Measurements from ENCODE around the gene PAX2.
"Not testable (repeated sequence)": the region's sequence is repeated elsewhere in the genome, so short reads cannot be mapped to it uniquely, and the experiment has no call there.

PAX2 gene

GRCh38 chr10:100744987-100745881 lies at the start of gene PAX2:
TSS of gene PAX2 (plus strand) at chr10:100745582. CDS start at chr10:100746261, 679 bp downstream.
- no peak for DNase-seq

DNA sequence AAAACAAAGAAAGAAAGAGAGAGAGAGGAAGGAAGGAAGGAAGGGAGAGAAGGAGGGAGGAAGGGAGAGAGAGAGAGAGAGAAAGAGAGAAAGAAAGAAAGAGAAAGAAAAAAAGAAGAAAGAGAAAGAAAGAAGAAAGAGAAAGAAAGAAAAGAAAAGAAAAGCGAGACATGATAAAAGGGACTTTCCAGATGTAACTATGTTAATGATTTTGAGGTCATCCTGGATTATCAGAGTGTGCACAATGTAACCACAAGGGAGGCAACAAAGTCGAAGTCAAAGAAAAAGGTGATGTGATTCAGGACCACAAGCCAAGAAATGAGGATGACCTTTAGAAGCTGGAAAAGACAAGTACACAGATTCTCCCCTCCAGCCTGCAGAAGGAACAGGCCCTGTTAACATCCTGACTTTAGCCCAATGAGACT lies 48.9 kb upstream of the PAX2 start:
- DNase-seq, result no peak

DNA sequence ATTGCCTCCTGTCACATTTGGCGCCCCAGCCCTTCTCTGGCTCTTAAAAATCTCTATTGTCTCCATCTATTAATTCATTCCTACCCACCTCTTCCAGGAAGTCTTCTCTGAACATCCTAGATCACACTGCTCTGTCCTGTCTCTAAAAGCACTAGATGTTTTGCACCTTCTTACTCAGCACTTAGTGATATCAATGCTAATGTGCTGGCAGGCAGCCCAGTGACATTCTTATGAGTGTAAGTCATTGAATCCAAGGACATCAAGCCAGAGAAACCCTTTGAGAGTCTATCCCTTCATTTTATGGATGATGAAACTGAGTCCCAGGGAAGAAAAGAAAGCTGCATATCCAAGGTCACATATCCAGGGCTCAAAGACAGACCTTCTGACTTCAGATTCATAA lies 48.3 kb upstream of the PAX2 start:
- DNase-seq, result no peak

DNA sequence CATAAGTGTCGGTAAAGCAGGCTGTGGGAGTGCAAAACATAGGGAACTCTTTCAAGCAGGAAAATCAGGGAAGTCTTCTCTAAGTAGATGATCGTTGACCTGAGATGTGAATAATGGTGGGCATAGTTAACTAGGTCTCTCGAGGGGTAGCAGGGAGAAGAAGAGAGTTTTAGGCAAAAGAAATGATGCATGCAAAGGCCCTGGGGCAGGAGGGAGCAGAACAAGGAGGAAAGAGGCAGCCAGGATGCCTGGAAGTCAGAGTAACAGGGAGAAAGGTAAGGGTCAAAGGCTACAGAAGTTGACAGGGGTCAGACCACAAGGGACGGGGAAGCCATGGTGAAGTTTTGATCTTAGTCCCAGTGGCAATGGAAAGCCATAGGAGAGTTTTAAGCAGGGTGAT lies 47.8 kb upstream of the PAX2 start:
- no peak for DNase-seq

DNA sequence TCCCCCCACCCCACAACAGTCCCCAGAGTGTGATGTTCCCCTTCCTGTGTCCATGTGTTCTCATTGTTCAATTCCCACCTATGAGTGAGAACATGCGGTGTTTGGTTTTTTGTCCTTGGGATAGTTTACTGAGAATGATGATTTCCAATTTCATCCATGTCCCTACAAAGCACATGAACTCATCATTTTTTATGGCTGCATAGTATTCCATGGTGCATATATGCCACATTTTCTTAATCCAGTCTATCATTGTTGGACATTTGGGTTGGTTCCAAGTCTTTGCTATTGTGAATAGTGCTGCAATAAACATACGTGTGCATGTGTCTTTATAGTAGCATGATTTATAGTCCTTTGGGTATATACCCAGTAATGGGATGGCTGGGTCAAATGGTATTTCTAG lies 43.7 kb upstream of the PAX2 start:
- not testable (repeated sequence) for DNase-seq

- no peak for DNase-seq
Measured at GRCh38 chr10:100705139-100705538, 40.2 kb upstream of the PAX2 start.

DNA sequence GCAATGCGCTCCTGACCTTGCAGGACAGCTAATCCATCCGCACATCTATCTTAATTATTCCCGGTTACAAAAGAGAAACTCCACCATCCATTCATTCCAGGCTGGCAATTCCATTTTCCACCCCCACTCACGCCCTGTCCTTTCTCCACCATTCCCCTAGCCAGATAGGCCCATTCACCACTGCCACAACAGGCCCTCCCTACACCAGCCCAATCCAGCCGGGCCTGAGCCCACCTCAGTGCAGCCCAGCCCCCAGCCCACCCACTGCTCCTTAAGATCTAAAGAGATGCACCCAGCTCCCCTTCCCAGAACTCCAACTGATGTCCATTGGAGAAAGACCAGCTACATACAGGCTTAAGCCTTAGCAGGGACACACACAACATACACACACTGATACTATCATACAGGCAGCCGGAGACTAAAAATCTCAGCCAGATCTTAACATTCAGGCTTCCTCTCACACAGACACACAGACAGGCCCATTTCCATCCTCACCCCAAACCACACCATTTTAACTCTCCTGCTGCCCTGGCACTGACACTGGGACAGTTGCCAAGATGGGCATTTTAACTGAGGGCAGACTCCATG lies 38.0 kb upstream of the PAX2 start:
- no peak for DNase-seq

DNA sequence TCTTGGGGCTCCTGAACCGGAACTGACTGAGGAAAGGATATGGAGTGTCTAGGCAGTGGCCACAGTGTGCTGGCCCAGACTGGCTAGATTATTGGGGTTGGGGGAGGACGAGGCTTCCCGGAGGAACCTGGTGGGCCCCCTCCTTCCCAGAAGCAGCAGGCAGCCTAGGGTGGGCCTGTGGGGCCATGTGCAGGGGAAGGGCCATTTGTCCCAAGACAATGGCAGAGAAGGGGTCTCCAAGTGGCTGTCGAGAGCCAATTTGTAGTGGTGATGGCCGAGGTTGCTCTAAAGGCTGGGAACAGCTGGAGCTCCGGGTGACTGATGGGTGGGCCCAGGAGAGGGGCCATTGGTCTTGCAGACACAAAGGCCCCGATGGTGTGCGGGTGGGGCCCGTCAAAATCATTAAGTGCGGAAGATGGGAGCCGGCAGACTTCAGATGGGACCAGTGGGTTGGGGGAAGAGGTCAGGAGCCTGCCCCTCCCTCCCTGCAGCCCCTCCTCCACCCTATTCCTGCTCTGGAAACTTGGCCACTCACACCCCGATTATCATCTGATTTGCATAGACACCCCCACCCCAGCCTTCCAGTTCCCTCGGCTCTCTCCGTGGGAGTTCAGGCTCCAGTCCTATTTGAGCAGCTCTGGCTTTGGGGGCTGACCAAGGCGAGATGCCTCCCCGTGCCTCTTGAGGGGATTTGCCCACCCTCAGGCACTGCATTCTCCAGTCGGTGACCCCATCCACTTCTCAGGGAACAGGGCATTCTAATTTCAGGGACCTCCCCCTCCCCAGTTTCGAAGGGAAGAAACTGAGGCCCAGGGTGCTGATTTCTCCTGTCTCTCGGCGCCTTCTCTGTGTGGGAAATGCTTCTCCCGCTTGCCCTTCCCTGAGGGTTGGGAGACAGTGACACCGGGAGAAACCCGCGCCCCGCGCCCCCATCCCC lies 36.0 kb upstream of the PAX2 start:
- no peak for DNase-seq

- DNase-seq, result no peak
Measured at GRCh38 chr10:100710151-100710871, 35.1 kb upstream of the PAX2 start.

DNA sequence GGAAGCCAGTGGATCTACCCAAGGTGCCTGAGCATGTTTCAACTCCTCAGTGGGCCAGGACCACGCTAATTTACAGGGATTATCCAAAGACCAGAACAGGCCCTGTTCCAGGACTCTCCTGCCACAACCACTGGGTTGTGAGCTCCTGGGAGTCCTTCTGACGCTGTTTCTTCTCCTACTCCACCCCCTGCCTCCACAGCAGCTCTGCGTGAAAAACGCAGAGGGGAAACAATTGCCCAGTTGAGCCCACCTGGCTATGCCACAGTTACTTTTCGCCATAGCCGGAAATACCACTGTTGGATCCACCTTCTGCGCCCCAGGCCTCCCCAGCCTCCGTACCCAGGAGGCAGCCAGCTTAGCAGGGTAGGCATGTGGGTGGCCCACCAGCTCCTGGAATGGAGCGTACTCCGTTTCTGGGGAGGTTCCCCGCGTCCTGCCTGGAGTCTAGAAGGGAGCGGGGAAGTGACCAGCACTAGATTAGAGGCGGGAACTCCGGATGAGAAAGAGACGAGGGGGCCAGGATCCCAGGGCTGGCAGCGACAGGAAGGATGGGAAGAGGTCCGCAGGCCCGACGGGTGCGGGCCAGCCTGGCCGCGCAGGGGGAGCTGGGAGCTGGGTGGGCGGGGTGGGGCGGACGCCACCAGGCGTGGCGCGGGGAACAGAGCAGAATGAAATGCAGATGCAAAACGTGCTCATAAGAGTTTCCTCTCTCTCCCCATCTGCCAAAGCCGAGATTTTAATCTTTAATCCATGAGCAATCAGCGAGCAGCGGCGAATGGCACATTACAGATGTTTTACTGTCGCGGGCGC lies 32.1 kb upstream of the PAX2 start:
- no peak for DNase-seq

- no peak for DNase-seq
Measured at GRCh38 chr10:100713859-100714565, 31.4 kb upstream of the PAX2 start.

- no peak for DNase-seq
Measured at GRCh38 chr10:100714566-100714950, 30.8 kb upstream of the PAX2 start.

- no peak for DNase-seq
Measured at GRCh38 chr10:100715101-100715444, 30.3 kb upstream of the PAX2 start.

DNA sequence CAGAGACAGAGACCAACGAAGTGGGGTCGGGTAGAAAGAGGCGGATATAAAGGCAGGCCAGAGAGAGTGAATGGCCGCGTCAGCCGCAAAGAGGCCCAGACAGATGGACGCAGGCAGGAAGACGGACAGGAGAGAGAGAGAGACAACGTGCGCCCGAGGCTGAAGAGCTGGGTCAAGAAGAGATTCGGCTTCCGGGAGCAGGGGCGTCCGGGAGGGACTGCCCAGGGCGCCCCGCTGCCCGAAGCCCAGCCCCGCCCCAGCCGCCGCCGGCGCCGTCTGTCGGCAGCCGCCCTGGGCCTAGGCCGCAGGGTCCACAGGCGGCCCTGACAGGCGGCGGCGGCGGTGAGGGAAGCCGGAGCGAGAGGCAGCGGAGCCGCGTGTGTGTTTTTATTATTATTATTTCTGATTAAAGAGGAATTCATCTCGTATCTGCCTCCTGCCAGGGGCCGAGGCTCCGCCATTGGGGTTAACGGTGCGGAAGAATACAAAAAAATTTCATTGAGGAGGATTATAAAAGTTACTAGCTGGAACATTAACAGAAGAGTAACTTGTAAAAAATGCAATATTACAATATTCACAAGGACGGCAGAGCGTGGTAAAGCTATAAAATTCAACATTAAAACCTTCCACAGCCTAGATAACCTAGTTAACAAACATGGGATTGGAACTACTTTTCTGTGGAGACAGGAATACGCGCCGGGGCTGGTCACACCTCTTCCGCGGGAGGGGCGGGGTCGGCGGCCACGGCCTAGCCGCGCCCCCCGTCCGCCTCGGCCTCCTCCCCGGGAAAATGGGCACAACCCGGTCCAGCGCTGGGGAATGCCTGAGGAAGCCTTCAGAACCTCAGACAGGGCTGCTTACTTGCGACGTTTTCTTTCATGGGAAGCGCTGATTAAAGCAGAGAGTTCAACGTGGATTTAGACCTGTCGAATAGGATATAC lies 29.7 kb upstream of the PAX2 start:
- DNase-seq, result no peak

GRCh38 chr10:100717166-100717565 lies 28.2 kb upstream of the PAX2 start:
- DNase-seq, result no peak

- no peak for DNase-seq
Measured at GRCh38 chr10:100718197-100718742, 27.1 kb upstream of the PAX2 start.

GRCh38 chr10:100723180-100723579 lies 22.2 kb upstream of the PAX2 start:
- DNase-seq, result no peak

- DNase-seq, result no peak
Measured at GRCh38 chr10:100723770-100724530, 21.4 kb upstream of the PAX2 start.

DNA sequence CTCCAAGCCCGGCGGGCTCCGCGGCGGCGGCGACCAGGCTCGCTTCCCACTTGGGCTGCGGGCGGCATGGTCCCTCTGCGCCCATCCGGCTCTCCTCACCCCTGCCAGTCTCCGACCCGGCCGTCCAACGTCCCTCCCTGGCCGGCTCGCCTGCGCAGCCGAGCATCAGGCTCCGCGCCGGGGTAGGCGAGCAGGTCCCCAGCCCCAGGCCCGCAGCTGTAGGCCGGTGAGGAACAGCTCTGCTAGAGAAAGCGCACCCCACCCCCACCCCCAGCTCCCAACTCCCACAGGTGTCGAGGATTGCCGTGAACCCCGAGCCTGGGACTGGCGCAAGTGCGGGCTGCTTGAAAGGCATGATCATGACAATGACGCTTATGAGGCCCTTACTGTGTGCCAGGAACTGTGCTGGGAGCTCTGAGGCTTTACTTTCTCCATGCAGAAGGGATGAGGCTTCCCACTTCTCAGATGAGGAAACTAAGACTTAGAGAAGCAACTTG lies 20.8 kb upstream of the PAX2 start:
- no peak for DNase-seq
